Cardiac fibroblast (primary cell): ENCODE measurements around the gene TBL1X.

Experiments used
- DNase-seq, 2 donors: peaks; one replicate each; pipeline versions ENCODE4 v3.0.0 to v3.0.0-alpha.2; 2010; ENCODE audit warnings: low read depth in 2 of 2
- H3K4me3 ChIP-seq, 2 donors: replicated peaks in 1 of 2; 1 replicate in 1 of 2; 2 replicates in 1 of 2; pipeline ENCODE4 v1.5.1; 2011; ENCODE audit warnings: low read depth in 2 of 2, low read length in 2 of 2, mild to moderate bottlenecking in 2 of 2, moderate library complexity in 1 of 2
- CTCF ChIP-seq: IDR thresholded peaks from one replicate; pipeline ENCODE4 v1.5.1; 2011; ENCODE audit warnings: low read depth, mild to moderate bottlenecking, low read length, inconsistent platforms

The TBL1X gene

GRCh38 chrX:9519546-9520216 lies 54.8 kb downstream of the TBL1X start:
- DNase-seq, result no peak
- no peak for TF ChIP-seq CTCF
- no peak overlapping the region for H3K4me3 ChIP-seq

GRCh38 chrX:9520217-9520590 lies 55.3 kb downstream of the TBL1X start:
- no peak for TF ChIP-seq CTCF
- DNase-seq, result no peak

GRCh38 chrX:9522378-9523155 lies 57.7 kb downstream of the TBL1X start:
- no peak for TF ChIP-seq CTCF
- no peak overlapping the region for H3K4me3 ChIP-seq
- DNase-seq, result no peak

More at GRCh38 chrX:9520217-9520590, 55.3 kb downstream of the TBL1X start:
- H3K4me3 ChIP-seq, result no peak overlapping the region

- no peak for TF ChIP-seq CTCF
- peak in 1 of 2 donors; percentile 20 for DNase-seq
- H3K4me3 ChIP-seq, result no peak overlapping the region
These were observed 60.8 kb downstream of the TBL1X start for GRCh38 chrX:9525511-9526248.

GRCh38 chrX:9526965-9527364 lies 62.1 kb downstream of the TBL1X start:
- DNase-seq, result no peak
- H3K4me3 ChIP-seq, result no peak overlapping the region
- TF ChIP-seq CTCF, result no peak

- DNase-seq, result no peak
- no peak overlapping the region for H3K4me3 ChIP-seq
- no peak for TF ChIP-seq CTCF
These were observed 63.6 kb downstream of the TBL1X start for GRCh38 chrX:9528498-9528897.
